ENCODE data around the gene ACOT9. TPM values are rescaled to one million over a fixed set of nuclear protein-coding genes. Genes with fewer than 3 reads are reported as not detected.
"Not testable (repeated sequence)": the region's sequence is repeated elsewhere in the genome, so short reads cannot be mapped to it uniquely, and the experiment has no call there.

ACOT9 gene
- total RNA-seq, 1 experiment from 2014 or later: 72.3 TPM

DNA sequence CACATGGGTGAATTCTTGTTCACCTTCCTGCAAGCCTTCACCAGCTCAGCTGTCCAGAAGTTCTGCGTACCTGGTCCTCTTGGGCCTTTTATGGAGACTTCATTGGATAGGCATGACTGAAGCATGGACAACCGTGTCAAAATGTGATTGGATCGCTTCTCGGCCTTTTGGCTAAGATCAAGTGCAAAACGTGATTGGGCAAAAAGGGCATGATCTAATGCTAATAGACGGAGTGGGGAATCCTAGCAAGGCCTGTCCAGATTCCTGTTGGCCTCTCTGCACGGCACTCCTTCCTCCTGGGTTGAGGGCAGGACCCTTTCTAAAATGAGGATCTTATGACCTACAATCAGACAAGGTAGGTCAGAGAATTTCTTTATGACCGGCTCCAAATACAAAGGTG, 50.9 kb downstream of the ACOT9 start:
- no peak overlapping the region for H3K18ac ChIP-seq (ENCODE audit: insufficient read length, low read depth, low read length)
- H2BK12ac ChIP-seq (ENCODE audit: insufficient read length, low read depth, low read length): no peak overlapping the region
- no peak overlapping the region for H4K5ac ChIP-seq (ENCODE audit: insufficient read length, low read depth, low read length)
- H3K27ac Mint-ChIP-seq: no peak overlapping the region
- H4K8ac ChIP-seq (replicated peaks; ENCODE audit: insufficient read length, low read depth, low read length): no peak overlapping the region
- no peak overlapping the region for H3K4me3 Mint-ChIP-seq
- no peak overlapping the region for H2AFZ ChIP-seq (ENCODE audit: low read length)
- no peaks in the 10 kb centered on the region; the same call in 1 of the 2 replicates for H3K27me3 Mint-ChIP-seq (ENCODE audit: low read depth)
- H3K4me1 Mint-ChIP-seq: no peaks in the 10 kb centered on the region
- no peaks in the 10 kb centered on the region for H3K4me1 ChIP-seq (ENCODE audit: insufficient read depth, low read length)
- peak overlapping the region; percentile 14 for H3K9ac ChIP-seq (ENCODE audit: extremely low read depth, insufficient read length, low read length)
- no peak overlapping the region for H3T11ph ChIP-seq (ENCODE audit: low read length)
- H3K9me3 Mint-ChIP-seq: no peaks in the 10 kb centered on the region
- H2BK120ac ChIP-seq (ENCODE audit: low read depth, low read length, poor library complexity, severe bottlenecking): no peak overlapping the region
- no peak overlapping the region for H3K56ac ChIP-seq (ENCODE audit: insufficient read length, low read depth, low read length)
- H3K14ac ChIP-seq (ENCODE audit: insufficient read depth, low read length): no peak overlapping the region
- H3K27me3 ChIP-seq (ENCODE audit: insufficient read depth, low read length): no peaks in the 10 kb centered on the region
- H3K79me2 ChIP-seq (ENCODE audit: insufficient read depth, low read length): no peaks in the 10 kb centered on the region
- DNase-seq: no peak
- H3K79me1 ChIP-seq (ENCODE audit: insufficient read depth, low read depth, low read length, poor library complexity, severe bottlenecking): no peaks in the 10 kb centered on the region
- H3K23me2 ChIP-seq (ENCODE audit: insufficient read length, low read depth, low read length, poor library complexity, severe bottlenecking): no peaks in the 10 kb centered on the region
- no peak overlapping the region for H2BK15ac ChIP-seq (ENCODE audit: low read depth, low read length)
- no peak overlapping the region for H2BK5ac ChIP-seq (ENCODE audit: insufficient read length, low read length)
- H3K4me2 ChIP-seq (ENCODE audit: insufficient read depth, insufficient read length, low read length): no peak overlapping the region
- no peak overlapping the region for H3K4ac ChIP-seq (ENCODE audit: low read depth, low read length)
- H2AK5ac ChIP-seq (ENCODE audit: insufficient read length, low read length): no peak overlapping the region
- H2BK20ac ChIP-seq (ENCODE audit: low read depth, low read length, poor library complexity, severe bottlenecking): no peak overlapping the region
- peaks cover 0 to under 1% (median 0%) of the 10 kb centered on the region in 3 experiments; a peak in 2 of 7 replicates for H3K36me3 Mint-ChIP-seq (ENCODE audit: insufficient read depth in 1 of 3, low read depth in 3 of 3)
- TF ChIP-seq, protein P1, sequence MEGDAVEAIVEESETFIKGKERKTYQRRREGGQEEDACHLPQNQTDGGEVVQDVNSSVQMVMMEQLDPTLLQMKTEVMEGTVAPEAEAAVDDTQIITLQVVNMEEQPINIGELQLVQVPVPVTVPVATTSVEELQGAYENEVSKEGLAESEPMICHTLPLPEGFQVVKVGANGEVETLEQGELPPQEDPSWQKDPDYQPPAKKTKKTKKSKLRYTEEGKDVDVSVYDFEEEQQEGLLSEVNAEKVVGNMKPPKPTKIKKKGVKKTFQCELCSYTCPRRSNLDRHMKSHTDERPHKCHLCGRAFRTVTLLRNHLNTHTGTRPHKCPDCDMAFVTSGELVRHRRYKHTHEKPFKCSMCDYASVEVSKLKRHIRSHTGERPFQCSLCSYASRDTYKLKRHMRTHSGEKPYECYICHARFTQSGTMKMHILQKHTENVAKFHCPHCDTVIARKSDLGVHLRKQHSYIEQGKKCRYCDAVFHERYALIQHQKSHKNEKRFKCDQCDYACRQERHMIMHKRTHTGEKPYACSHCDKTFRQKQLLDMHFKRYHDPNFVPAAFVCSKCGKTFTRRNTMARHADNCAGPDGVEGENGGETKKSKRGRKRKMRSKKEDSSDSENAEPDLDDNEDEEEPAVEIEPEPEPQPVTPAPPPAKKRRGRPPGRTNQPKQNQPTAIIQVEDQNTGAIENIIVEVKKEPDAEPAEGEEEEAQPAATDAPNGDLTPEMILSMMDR (conservative IDR thresholded peaks at IDR 0.05): no peak
- H3K9me3 ChIP-seq (ENCODE audit: control insufficient read depth, low read depth, low read length): no peaks in the 10 kb centered on the region
- no peak overlapping the region for H3K27ac ChIP-seq (ENCODE audit: insufficient read length, low read depth, low read length)
- no peaks in the 10 kb centered on the region for H4K20me1 ChIP-seq (ENCODE audit: control insufficient read depth, insufficient read depth, insufficient read length)
- no peak overlapping the region for H3K23ac ChIP-seq (ENCODE audit: insufficient read length, low read depth, low read length)
- WGBS (ENCODE audit: extremely low coverage, insufficient read length, low lambda C conversion rate): no CpG with 5 or more reads among the region's 8 CpGs
- no peak overlapping the region for H4K91ac ChIP-seq (ENCODE audit: insufficient read length, low read depth, low read length)

DNA sequence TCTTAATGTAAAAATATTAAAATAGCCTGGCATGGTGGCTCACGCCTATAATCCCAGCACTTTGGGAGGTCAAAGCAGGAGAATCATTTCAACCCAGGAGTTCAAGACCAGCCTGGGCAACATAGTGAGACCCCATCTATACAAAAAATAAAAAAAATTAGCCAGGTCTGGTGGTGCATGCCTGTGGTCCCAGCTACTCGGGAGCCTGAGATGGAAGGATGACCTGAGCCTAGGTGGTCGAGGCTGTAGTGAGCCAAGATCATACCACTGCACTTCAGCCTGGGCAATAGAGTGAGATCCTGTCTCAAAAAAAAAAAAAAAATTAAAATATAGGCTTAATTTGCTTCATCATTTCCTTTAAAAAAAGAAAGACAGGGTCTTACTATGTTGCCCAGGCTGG, 66.6 kb downstream of the ACOT9 start:
- H4K5ac ChIP-seq (ENCODE audit: insufficient read length, low read depth, low read length); H4K8ac ChIP-seq (replicated peaks; ENCODE audit: insufficient read length, low read depth, low read length); H3K4me1 Mint-ChIP-seq; H3K4me1 ChIP-seq (ENCODE audit: insufficient read depth, low read length); H2BK20ac ChIP-seq (ENCODE audit: low read depth, low read length, poor library complexity, severe bottlenecking); H4K91ac ChIP-seq (ENCODE audit: insufficient read length, low read depth, low read length); H2BK12ac ChIP-seq (ENCODE audit: insufficient read length, low read depth, low read length); H3K4me3 Mint-ChIP-seq; H3K4ac ChIP-seq (ENCODE audit: low read depth, low read length); H3K27ac ChIP-seq (ENCODE audit: insufficient read length, low read depth, low read length); DNase-seq; H3K23ac ChIP-seq (ENCODE audit: insufficient read length, low read depth, low read length); H3K23me2 ChIP-seq (ENCODE audit: insufficient read length, low read depth, low read length, poor library complexity, severe bottlenecking); H2BK5ac ChIP-seq (ENCODE audit: insufficient read length, low read length); H3K9me3 ChIP-seq (ENCODE audit: control insufficient read depth, low read depth, low read length); H3K9ac ChIP-seq (ENCODE audit: extremely low read depth, insufficient read length, low read length); H3K27ac Mint-ChIP-seq; H3K79me1 ChIP-seq (ENCODE audit: insufficient read depth, low read depth, low read length, poor library complexity, severe bottlenecking); H4K20me1 ChIP-seq (ENCODE audit: control insufficient read depth, insufficient read depth, insufficient read length); H2BK15ac ChIP-seq (ENCODE audit: low read depth, low read length); H3K27me3 ChIP-seq (ENCODE audit: insufficient read depth, low read length); H2AFZ ChIP-seq (ENCODE audit: low read length); H3K27me3 Mint-ChIP-seq (ENCODE audit: low read depth); H3K56ac ChIP-seq (ENCODE audit: insufficient read length, low read depth, low read length); H3K14ac ChIP-seq (ENCODE audit: insufficient read depth, low read length); H2BK120ac ChIP-seq (ENCODE audit: low read depth, low read length, poor library complexity, severe bottlenecking); H3K9me3 Mint-ChIP-seq; H3K18ac ChIP-seq (ENCODE audit: insufficient read length, low read depth, low read length); H3T11ph ChIP-seq (ENCODE audit: low read length); H2AK5ac ChIP-seq (ENCODE audit: insufficient read length, low read length); H3K79me2 ChIP-seq (ENCODE audit: insufficient read depth, low read length); H3K4me2 ChIP-seq (ENCODE audit: insufficient read depth, insufficient read length, low read length): not testable (repeated sequence)
- peaks cover 23 to 78% (median 54%) of the 10 kb centered on the region in 3 experiments for H3K36me3 Mint-ChIP-seq (ENCODE audit: insufficient read depth in 1 of 3, low read depth in 3 of 3)
- no CpG with 5 or more reads among the region's 3 CpGs for WGBS (ENCODE audit: extremely low coverage, insufficient read length, low lambda C conversion rate)

Measured in H9 (cell line).